SHP77 treated with DMSO at 0.1 percent for 48 hours (cell line): ENCODE results near the gene C1S.

Source experiments
- DNase-seq: peaks from one replicate; lab custom pipeline; 2025; lab: John Stamatoyannopoulos, UW

Gene C1S

DNA sequence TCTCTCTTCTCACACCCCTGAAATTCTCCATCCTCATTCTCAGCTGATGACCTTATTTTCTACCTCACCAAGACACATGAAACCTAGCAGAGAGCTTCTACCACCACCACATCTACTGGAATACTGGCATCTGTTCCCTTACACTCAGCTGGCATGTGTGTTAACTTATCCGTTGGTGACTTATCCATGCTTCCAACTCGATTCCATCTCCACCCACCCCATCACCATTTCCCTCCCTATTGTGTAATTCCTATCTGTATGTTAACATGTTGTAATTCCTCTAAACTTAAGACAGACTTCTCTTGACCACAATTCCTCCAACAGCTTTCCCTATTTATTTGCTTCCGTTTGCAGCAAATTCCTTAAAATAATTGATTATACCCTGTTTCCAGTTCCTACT lies 15.4 kb downstream of the C1S start:
- DNase-seq, result no peak

DNA sequence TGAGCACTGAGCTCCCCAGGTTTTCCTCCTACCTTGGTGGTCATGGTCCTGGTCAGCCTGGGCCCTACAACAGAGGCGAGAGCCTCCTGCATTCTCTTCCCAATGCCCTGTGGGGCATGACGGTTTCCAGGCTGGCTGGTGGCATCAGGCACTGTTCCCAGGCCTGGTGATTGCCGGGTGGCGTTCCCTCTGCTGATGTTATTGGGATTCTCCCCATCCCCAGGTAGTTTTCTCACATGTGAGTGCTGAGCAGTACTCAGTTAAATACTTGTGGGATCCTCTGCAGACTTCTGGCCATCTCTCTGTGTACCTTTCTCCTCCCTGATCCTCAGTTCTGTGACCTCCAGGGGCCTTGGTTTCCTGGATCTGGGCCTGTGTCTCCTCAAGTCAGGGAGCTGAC lies 16.0 kb downstream of the C1S start:
- DNase-seq, result no peak

DNA sequence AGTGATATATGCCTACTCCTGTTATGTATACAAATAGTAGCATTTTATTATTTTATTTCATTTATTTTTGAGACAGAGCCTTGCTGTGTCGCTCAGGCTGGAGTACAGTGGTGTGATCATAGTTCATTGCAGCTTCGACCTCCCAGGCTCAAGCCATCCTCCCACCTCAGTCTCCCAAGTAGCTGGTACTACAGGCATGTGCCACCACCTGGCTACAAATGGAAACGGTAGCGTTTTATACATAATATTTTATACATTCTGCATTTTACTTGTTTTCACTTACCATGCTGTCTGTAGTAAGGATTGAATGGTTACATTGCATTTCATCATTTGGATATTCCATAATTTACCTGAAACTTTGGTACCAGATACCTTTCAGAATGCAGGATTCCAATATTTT lies 17.6 kb downstream of the C1S start:
- no peak for DNase-seq

DNA sequence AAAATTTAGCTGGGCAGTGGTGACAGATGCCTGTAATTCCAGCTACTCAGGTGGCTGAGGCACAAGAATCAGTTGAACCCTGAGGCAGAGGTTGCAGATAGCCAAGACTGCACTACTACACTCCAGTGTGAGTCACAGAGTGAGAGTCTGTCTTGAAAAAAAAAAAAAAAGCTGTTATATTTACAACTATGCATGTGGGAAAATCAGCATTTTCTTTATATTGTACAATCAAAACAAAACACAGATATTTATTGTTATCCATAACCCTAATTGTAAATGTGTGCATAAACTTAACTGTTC lies 19.3 kb downstream of the C1S start:
- DNase-seq, result no peak

DNA sequence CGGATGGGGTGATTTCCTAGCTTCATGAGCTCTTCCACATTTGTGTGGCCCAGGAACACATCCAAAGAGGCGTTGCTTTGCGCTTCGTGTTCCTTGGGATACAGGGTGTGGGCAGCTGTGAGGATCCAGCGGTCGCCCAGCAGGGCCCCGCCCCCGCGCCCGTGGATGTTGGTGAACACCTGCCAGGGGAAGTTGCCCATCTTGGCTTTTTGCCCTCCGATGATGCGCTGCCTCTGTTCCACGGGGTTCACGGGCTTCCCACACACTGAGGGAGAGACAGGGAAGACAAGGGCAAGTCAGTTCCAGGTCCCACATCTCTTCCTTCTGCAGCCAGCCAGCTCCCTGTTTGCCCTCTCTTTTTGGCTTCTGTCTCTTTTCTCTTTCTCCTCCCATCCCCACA lies 20.5 kb downstream of the C1S start:
- DNase-seq, result no peak

DNA sequence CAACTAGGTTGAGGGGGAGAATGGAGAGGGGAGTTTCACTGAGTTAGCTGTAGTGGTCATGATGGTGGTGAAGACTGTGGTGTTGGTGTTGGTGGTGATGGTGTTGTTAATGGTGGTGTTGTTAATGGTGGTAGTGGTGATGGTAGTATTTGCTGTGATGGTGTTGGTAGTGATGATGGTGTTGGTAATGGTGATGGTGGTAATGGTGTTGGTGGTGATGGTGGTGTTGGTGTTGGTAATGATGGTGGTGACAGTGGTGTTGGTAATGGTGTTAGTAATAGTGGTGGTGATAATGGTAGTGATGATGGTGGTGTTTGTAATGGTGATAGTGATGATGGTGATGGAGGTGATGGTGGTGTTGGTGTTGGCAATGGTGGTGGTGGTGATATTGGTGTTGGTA lies 22.6 kb downstream of the C1S start:
- no peak for DNase-seq

DNA sequence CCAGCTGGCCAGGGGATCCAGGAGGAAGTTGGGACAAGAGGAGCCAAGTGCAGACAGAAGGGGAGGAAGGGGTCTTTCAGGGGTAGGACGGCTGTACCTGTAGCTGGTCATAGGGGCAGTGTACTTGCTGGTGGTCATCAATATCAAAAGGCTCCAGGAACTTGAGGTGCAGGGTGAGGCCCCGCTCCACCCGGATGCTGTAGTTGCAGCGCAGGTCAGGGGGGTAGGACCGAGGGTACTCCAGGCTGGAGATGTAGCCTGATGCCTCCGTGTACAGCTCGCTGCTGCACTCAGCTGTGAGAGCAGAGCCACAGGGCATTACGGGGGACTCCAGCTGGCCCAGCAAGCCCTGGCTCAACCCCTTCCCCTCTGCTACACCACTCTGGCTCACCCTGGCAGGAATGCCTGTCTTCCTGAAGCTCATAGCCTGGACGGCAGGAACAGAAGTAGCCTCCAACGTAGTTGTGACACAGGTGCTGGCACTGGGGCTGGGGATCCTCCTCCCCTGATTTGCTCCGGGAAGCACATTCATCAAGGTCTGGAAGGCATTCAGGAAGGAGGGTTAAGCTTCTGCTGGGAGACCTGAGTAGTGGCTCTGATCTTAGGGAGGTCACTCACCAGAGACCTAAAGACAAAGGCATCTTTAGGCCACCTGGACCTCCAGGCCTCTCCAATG lies 28.8 kb downstream of the C1S start:
- no peak for DNase-seq

DNA sequence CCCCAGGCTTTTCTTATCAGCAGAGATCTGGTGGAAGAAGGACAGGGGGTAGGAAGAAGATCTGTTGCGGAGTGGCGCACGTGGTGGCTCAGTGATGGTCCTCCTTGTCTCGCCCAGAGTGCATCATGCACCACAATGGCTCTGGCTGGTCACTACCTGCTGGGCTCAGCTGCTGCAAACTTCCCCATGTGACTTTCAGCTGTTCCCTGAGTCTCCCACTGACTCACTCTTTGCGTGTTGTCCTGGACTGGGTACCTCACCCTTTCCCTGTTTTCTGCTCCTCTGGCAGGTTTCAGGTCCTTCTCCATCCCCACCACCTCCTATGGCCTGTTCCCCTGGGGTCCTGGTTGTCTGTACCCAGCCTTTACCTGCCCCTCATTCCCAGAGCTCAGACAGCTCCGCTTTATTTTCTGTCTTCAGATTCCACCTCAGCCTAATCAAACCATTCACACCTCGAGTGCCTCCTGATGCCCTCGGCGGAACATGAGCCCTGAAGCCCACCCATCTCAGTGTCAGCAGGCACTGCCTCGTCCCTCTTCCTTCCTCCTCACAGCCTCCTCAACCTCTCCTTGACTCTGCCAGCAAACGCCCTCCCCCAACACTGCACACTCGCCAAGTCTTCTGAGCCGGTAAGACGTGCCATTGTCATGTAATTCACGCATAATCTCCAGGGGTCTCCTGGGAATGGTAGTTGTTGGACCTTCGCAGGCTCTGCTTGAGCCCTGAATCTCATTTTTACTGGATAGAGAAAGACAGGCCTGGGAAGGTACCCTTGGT lies 29.9 kb downstream of the C1S start:
- no peak for DNase-seq

DNA sequence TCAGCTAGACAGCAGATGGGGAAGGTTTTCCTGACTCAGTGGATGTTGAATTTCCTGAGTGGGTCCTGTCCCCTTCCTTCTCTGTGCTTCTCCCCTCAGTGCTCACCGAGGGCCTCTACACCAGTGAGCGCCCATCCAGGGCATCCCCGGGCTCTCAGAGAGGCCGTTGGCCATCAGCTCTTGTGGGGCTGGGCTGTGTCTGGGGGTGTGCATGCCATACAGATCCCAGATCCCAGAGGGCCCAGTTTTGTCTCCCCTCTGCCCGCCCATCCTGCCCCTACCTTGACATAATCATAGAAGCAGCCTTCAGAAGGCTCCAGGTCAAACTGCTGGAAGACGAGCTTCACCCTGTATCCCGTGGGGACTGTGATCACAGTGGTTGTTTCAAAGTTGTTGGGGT lies 30.7 kb downstream of the C1S start:
- no peak for DNase-seq

DNA sequence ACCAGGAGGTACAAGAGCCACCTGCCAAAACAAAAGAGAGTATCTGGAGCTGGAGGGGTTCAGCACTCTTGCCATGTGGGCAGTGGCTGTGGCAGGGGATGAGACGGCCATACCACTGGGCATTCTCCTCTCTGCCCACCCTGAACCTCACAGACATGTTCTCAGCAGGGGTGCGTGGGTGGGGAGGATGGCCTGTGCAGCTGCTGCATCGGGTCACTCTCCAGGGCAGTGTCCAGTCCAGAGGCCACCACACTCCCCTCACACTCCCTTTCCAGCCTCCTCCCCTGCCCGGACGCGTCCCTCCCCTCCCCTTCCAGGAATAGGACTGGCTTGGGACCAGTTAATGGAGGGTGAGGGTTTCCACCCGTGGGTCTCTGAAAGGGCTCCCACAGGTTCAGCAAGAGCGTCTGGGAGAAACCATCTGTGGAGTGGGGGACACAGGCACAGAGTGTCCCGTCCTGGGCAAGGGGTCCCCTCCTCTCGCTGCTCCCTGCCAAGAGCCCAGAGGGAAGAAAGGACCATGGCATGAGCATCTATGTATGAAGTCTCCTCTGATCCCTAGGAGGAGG lies 31.2 kb downstream of the C1S start:
- DNase-seq, result no peak

DNA sequence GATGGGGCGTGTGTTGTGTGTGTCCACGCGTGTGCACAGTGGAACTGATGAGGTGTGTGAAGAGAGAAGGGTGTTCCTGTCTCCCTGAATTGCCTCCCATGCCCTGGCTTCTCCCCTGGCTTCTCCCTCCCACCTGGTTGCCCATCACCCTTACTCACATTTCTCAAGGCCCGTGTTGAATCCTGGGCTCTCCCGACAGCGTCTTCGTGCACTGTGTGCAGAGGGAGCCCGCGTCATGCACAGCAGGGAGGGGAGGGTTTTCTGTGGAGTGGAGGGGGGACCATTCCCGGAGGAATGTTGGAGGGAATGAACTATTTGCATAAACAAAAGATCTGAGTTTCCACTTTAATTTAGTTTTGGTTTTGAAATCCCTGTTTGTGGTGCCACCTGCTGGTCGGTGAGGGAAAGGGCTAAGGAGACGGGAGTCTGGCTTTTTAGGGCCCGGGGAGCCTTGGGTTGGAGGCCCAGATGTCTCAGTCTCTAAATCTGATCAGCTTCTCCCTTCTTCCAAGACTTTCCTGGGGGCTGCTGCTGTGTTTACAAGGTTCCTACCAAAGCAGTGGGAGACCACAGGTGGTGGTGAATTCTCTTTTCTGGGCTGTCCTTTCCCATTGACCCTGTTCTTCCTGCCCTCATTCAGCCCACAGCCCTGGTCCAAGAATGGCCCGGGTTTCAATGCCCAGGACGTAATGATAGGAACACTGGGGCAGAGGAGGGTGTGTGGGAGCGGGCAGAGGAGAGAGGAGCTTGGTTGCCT lies 31.9 kb downstream of the C1S start, which contains the start of gene C1R:
Gene C1R, minus strand, starts transcription at position 217 of the 757 bp plus-strand sequence. Its CDS starts 57 bp downstream, at position 160.
- no peak for DNase-seq

DNA sequence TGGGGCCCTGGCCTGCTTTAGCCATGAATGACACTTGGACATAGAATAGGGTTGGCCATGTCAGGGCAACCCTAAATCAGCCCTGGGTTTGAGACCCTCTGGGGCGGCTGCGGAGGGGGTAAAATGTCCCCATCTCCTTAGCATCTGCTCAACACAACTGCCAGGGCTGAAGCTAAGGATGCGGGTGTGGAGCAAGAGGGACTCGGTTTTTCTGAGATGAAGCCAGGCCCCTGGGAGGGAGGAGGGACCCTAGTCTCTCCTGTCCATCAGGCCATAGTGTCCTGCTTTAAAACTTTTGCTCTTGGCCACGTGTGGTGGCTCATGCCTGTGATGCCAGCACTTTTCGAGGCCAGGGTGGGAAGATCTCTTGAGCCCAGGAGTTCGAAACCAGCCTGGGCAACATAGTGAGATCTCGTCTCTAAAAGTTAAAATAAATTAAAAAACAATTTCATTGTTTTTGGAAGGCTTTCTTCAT lies 32.5 kb downstream of the C1S start:
- no peak for DNase-seq

DNA sequence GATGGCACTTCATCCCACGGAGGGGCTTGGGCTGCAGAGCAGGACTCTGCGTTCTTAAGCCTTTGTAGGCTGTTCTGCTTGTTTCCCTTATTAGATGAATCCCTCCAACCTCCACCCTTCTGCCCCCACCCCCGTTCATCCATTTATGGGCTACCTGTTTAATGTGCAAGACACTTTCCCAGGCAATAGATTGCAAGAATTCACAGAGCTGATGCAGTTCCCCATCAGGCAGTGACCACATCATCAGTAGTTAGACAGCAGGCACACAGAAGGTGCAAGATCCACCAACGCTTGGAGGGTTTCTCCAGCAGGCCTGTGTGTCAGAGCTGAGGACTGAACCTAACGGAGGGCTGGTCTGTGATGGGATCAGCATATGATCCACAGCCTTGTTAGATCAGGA lies 33.0 kb downstream of the C1S start:
- DNase-seq, result no peak

DNA sequence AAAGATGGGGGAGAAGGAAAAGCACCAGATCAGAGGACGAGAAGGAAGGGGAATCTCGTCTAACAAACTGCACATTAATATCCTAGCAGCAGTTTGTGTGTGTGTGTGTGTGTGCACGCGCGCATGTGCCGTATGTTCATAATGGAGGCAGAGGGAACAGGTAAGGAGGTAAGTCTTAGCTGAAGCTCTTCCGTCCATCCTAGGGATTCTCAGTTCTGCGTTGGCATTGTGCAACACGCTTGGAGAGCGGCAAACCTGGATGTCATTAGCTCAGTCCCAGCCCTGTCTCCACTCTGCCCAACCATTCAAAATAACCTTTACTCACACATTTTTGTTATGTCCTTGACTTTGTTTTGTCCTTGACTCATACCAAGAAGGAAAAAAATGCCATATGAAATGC lies 33.4 kb downstream of the C1S start:
- DNase-seq, result no peak

DNA sequence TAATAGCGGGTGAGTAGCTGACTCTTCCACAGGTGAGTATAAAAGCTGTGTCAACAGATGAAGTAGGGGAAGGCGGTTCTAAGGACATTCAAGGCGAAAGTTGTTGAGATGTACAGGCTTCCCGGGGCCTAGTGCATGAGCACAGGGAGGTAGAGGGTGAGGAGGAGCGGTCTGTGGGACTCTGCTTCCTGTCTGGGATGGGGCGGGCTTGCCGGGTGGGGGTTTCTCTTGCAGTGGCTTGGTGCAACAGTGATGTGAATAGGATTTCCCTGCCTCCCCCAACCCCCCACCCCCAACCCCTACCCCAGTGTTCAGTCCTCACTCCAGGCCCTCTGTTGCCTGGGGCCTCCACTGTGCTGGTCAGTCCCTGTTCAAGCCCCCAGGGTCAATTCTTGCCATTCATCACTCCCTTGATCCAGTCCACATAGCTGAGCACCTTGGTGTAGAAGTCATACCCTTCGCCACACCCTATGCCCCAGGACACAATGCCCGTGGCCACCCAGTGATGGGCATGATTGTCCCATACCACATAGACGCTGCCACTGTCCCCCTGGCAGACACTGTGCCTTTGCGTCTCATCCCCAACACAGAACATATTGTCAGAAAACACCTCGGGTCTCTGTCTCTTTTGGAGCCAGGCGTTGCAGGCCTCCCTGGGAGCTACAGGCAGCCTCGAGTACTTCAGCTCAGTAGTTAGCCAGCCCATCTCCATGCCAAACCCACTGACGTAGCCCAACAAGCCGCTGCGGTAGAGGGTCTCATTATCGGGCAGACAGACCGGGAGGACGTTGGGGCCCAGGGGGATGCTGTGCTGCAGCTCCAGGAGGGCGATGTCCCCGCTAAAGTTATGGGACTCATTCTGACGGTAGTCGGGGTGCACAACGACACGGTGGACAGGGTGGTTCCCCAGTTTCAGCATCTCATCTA lies 35.8 kb downstream of the C1S start:
- no peak for DNase-seq

DNA sequence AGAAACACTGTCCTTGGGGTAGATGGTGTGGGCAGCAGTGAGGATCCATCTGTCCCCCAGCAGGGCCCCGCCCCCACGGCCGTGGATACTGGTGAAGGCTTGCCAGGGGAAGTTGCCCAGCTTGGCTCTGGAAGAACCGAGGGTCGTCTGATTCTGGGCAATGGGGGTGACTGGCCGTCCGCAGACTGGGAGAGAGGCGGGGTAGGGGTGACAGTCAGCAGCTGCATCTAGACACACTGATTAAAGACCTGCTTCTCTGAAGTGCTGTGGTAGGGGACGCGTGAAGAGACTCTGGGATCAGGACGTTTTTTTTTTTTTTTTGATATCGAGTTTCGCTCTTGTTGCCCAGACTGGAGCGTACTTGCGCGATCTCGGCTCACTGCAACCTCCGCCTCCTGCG lies 36.5 kb downstream of the C1S start:
- no peak for DNase-seq

DNA sequence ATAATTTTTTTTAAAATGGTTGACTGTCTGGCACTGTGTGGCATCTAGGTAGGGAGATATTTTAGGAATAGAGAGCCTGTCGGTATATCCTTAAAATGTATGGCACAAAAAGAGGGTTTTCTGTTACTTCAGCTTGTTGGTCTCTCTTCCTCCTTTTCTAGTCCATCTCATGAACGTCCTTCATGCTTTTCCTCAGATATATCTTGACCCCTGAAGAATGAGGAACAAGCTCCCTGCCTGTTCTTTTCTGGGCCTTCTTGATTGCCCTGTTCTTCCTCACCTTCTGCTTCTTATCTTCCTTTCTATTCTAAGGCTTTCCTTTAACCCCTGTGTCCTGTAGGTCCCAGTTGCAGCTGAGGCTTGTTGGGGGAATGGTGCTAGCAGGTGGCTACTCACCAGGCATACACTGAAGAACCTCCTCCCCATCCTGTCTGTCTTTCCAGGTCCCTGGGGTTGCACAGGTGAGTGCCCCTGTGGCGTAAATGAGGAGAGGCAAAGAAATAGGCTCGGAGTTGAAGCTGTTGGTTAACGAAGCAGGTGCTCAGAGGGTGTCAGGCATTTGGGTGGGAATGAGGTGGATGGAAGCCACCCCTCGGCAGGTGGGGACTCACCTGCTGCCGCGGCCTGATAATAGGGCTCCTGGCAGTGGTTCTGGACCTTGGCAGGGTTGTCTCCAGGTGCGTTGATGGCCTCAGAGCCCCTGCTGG lies 38.9 kb downstream of the C1S start:
- DNase-seq, result no peak

DNA sequence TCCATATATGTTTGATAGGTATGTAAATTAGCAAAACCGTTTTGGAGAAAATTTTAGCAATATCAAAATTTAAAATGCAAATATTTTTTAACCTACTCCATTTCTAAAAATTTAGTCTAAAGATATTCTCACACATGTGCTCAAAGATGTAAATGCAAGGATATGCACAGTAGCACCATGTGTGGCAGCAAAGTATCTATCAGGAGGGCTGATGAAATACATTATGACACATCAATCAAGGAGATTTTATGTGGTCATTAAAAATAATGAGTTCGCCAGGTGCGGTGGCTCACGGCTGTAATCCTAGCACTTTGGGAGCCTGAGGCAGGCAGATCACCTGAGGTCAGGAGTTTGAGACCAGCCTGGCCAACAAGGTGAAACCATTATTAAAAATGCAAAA lies 39.7 kb downstream of the C1S start:
- DNase-seq, result no peak

DNA sequence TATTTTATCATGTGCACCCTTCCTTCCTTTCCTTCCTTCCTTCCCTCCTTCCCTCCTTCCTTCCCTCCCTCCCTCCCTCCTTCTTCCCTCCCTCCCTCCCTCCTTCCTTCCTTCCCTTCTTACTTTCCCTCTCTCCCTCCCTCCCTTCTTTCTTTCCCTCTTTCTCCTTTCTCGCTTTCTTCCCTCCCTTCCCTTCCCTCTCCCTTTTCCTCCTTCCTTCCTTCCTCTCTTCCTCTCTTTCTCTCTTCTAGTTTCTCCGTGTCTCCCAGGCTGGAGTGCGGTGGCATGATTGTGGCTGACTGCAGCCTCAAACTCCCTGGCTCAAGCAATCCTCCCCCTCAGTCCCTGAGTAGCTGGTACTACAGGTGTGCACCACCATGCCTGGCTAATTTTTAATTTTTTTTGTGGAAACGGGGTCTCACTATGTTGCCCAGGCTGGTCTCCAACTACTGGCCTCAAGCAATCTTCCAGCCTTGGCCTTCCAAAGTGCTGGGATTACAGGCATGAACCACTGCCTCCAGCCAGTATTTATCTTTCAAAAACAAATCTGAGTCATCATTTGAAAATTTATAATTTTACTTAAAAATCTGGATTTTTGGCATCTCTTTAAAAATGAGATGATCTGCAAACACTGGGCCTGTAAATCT lies 40.7 kb downstream of the C1S start:
- DNase-seq, result no peak

DNA sequence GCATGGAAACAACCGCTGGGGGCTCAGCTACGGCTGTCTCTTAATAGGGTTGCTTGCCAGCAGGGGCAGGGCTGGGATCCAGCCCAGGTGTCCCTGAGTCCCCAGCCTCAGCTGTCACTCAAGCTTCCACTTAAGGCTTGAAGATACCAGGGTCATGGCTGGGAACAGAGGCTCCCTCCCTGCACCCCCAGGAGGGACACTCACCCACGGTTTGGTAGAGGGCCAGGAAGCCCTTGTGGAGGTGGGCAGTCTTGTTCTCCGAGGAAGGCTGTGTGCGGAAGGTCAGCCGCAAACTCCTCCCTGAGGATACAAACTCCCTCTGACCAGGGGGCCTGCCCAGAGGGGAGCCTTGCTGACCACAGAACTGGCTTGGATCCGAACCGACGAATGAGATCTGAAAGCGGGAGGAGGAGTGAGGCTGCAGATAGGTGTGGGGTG lies 41.2 kb downstream of the C1S start:
- no peak for DNase-seq
